Putamen (tissue), 1 donor: ENCODE results near the gene IL1RL1.

Experiments
- DNase-seq: peaks from one replicate; pipeline ENCODE4 v3.0.0-alpha.2; 2016; ENCODE audit warnings: low spot score

Gene IL1RL1

DNA sequence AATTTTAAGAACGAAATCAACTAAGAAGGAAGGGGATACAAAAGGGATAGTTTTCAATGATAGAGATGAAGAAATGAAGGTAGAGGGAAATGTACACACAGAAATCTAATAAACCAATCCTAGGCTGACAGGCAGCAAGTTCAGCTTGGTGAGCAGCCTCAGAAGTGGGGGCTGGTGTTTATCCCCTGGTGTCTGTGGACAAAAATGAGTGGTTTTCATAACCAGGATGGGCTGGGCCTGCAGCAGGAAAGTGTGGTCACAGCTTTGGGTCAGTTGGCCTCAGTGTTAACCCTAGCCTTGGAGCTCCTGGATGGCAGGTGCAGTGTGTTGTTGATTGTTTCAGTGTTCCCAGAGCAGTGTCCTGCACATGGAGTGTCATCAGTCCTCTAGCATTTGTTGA, 58.5 kb downstream of the IL1RL1 start:
- DNase-seq = no peak

GRCh38 chr2:102376052-102376591, 64.8 kb downstream of the IL1RL1 start:
- DNase-seq = no peak

DNA sequence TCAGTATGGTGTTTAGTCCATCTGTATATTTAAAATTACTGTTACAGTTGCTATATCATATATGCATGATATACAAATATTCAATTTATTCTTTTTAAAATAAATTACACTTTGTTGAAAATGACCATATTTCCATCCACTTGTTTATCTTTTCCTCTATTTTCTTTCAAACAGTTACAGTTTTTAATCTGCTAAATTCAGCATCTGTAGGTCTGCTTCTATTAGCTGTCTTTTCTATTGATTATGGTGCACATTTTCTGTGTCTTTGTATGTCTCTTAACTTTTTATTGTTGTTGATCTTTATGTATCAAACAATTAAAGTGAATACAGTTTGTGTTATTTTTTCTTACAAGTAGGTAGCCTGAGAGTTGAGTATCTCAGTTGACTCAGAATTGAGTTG, 72.4 kb downstream of the IL1RL1 start:
- no peak for DNase-seq

- no peak for DNase-seq
Measured at GRCh38 chr2:102385522-102385921, 74.2 kb downstream of the IL1RL1 start.

DNA sequence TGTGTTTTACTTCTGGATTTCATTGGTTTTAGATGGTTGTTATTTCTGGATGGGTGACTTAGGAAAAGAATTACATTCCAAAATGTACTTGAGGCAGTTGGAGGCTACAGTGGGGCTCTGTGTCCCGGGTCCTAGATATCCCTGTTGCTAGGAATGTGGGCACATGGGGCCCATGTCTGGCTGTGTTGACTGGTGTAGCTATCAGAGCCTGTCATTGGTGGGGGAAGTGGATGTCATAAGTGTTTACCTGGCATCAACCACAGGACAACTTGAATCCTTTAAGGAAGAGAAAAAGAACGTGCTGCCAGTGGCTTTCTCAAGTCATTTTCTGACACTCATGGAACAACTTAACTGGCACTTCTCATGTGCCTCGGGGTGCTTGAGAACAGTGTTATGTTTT, 74.6 kb downstream of the IL1RL1 start:
- DNase-seq = no peak

- no peak for DNase-seq
Measured at GRCh38 chr2:102386867-102387541, 75.6 kb downstream of the IL1RL1 start.

GRCh38 chr2:102387763-102388546, 76.6 kb downstream of the IL1RL1 start:
- no peak for DNase-seq

DNA sequence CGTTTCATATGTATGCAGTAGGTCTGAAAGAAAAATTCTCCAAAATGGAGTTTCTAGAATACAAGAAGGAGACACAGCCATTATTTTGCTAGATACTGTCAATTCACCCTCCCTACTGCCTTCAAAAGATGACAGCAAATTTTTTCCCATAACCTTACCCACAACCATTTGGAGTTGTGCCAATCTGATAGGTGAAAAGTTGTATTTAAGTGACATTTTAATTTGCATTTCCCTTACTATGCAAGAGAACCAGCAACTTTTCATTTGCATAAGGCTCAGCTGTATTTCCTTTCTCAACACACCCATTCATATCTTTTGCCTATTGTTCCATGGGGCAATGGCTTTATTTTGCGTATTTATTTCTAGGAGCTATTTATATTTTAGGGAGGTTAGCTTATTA, 80.2 kb downstream of the IL1RL1 start:
- no peak for DNase-seq

DNA sequence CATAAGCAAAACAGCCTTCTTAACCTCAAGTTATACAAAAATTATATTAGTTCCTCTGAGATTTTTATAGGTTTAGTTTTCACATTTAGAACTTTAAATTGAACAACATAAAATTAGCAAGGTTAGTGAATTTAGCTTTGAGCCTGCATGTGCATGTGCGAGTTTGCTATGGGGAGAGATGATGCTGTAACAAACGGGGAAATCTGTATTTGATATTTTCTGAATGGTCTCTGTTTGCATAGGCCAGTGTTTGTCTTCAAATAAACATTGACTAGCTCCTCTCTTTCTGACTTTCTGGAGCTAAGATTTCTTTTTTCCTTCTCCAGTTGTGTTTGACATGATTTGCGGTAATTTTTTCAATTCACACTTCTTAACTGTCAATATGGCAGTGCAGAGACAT, 80.7 kb downstream of the IL1RL1 start:
- no peak for DNase-seq

DNA sequence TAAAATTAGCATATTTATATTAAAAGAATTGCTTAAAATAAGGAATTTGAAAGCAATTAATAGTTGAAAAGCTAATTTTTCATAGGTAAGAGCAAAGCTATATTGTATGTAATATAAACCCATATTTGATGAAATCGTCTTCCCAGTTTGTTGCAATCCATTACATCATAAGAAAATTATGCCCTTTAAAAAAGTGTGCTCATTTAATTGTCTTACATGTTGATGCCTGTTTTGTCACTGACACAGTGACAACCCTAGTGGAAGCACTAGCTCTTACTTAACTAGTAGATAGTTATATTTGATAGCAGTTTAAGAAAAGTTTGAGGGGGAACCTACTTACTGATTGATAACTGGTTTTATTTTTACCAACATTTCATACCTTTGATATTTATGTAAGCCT, 81.6 kb downstream of the IL1RL1 start:
- DNase-seq = no peak

GRCh38 chr2:102396012-102396411, 84.6 kb downstream of the IL1RL1 start:
- DNase-seq = no peak

GRCh38 chr2:102397209-102397608, 85.8 kb downstream of the IL1RL1 start:
- DNase-seq = no peak

GRCh38 chr2:102399499-102400141, 88.3 kb downstream of the IL1RL1 start:
- no peak for DNase-seq

DNA sequence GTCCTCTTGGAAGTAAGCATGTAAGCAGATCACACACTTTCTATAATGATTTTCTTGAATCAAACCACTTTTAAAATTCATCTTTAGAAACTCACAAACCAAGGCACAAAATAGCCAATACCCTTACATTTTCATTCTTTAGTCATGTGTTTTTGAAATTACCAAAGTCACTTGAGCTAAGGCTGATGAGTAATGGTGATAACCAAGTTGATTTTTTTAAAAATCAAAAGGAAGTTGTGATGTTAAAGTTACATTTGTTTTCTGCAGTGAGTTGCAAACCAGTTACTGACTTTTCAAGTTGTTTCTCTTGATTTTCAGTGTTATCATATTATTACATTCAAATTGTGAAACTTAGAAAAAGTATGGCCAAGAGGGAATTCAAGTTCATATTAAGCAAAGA, 90.1 kb downstream of the IL1RL1 start:
- no peak for DNase-seq
